GM12864 (cell line): ENCODE results near the gene RSPO1.

Experiments used
- DNase-seq: peaks from one replicate; pipeline ENCODE4 v3.0.0-alpha.2; 2011; ENCODE audit warnings: low read depth
- H3K4me3 ChIP-seq: 2 replicates; pipeline ENCODE4 v1.5.1; 2011; ENCODE audit warnings: mild to moderate bottlenecking, low read depth, low read length, control low read depth
- CTCF ChIP-seq: IDR thresholded peaks from 2 replicates; pipeline ENCODE4 v1.5.1; 2011; ENCODE audit warnings: low read depth, mild to moderate bottlenecking, moderate library complexity, low read length, control low read depth, inconsistent platforms; ENCODE audit errors: missing control alignments

Gene RSPO1

GRCh38 chr1:37570528-37571334 is 64.0 kb downstream of the RSPO1 start:
- no peak for DNase-seq
- TF ChIP-seq CTCF = no peak
- no peak overlapping the region for H3K4me3 ChIP-seq

GRCh38 chr1:37567023-37567422 is 67.7 kb downstream of the RSPO1 start:
- DNase-seq = no peak
- H3K4me3 ChIP-seq = no peak overlapping the region
- TF ChIP-seq CTCF = no peak

GRCh38 chr1:37564892-37565291 is 69.8 kb downstream of the RSPO1 start:
- no peak for DNase-seq
- H3K4me3 ChIP-seq = no peak overlapping the region
- no peak for TF ChIP-seq CTCF

GRCh38 chr1:37562984-37563383 is 71.7 kb downstream of the RSPO1 start:
- DNase-seq = no peak
- no peak overlapping the region for H3K4me3 ChIP-seq
- no peak for TF ChIP-seq CTCF
